Dedifferentiated amniotic fluid mesenchymal stem cell (primary cell): ENCODE measurements around the gene GPANK1.
A peak's percentile ranks its signal among the peaks of the same experiment; 100 is the strongest.
"Not testable (repeated sequence)": the region's sequence is repeated elsewhere in the genome, so short reads cannot be mapped to it uniquely, and the experiment has no call there.

Experiments
- DNase-seq: peaks from one replicate; pipeline ENCODE4 v3.0.0-alpha.2; 2016; ENCODE audit errors: extremely low spot score

The GPANK1 gene

DNA sequence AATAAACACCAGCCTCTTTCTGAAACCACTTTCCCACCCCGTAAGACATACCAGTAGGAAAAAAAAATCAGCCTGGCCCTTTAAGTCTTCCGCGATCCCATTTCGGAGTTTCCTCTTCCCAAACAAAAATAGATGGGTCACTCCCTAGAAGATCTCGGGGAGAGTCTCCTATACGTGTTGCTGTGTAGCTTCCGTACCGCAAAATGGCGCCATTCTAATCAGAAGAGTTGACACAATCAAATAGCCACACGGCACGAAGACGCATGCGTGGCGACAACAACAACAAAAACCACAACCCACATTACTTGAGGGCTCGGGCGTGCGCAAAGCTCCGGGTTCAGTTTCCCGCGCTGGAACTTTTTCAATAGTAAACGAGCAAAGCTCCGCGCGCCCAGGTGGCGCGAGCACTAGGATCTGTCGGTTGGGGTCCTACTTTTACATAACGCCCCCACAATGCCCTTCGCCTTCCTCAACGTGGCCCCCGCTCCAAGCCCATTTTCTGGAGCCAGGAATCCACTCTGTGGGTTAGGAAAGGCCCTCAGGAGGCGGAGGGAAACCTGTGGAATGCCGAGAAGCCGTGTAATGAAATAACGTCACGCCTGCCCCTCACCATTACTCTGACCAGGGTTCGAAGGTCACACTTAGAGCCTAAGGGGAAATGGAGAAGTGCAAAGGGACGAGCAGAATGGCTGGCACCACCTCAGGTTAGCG lies at the start of gene GPANK1:
GPANK1 (minus strand) TSS at position 208 of the 711 bp plus-strand sequence. CDS start 519 bp downstream, outside the sequence.
- peak; percentile 94 for DNase-seq

DNA sequence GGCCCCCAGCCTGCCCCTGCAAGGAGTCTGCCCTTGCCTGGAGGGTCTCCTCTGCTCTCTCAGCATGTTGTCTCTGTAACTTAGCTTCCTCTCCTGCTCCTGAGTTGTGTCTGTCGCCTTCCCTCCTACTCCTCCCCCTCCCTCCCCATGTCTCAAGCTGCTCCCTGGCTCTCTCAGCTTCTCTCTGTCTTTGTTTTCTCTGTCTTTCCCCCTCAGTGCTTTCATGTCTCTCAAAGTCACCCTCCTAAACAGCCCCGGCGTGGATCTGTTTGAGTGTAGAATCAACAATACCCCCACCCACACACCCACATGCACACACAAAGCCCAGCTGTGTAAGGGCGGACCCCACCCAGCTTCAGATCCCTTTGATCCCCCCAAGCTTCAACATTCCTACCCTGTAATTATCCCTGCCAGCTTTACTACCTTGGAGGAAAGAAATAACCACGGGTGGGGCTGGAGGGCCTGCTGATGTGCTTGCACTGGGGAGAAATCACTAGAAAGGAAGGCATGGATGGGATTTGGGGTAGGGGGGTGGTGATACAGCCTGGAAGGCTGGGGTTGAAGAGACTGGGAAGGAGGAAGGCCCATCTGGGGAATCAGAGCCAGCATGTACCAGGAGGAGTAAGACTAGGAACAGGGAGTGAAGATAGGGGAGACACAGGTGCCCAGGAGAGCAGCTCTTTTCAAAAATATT lies 49.3 kb upstream of the GPANK1 start:
- no peak for DNase-seq

DNA sequence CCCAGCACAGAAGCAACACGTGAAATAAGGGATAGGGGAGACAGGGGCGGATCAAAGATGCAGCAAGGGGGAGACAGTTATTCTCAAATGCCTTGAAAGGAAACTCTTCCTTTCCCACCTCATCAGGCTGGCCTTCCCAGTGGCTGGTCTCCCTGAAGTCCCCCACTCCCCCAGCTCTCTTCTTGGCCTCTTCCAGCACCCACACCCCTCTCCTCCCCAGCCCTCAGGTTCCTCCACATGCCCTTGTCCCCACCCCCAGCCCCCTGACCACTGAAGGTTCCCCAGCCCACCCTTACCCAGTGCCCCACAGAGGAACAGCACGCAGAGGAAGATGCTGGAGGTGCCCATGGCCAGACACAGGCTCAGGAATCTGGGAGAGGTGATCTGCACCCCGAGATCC lies 48.7 kb upstream of the GPANK1 start:
- no peak for DNase-seq

DNA sequence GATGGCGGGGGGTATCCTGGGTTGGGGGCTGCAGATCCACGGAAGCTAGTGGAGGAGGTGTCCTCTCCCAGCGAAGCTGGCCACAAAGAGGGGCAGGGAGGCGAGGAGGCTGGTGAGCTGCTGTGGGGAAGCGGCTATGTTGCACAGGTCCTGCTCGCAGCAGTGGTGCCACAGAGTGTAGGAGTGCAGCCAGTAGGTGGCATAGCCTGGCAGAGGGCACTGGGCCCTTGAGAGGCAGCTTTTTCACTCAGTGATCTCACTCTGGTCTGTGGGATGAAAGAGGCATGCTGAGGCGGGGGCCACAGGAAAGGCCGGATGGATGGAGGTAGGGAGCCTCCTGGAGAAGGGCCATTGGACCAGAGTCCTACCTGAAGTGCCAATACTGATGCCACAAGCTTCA lies 47.5 kb upstream of the GPANK1 start:
- no peak for DNase-seq

DNA sequence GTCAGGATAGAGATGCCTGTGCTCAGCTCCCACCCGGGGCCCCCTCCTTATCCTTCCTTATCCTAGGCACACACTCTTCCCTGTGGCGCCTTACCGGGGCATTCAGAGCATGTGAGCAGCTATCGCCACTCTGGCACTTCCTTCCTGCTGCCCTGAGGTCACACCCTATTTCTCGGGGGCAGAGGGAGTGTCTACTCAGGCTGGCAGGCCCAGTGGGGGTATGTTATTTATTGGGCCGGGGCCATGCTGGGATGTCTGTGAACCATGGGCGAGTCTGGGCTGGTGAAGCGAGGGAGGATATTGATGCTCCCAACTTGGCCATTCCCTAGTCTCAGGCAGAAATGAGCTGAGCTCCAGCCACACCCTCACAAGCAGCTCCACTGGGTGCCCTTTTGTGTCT lies 46.4 kb upstream of the GPANK1 start:
- no peak for DNase-seq

DNA sequence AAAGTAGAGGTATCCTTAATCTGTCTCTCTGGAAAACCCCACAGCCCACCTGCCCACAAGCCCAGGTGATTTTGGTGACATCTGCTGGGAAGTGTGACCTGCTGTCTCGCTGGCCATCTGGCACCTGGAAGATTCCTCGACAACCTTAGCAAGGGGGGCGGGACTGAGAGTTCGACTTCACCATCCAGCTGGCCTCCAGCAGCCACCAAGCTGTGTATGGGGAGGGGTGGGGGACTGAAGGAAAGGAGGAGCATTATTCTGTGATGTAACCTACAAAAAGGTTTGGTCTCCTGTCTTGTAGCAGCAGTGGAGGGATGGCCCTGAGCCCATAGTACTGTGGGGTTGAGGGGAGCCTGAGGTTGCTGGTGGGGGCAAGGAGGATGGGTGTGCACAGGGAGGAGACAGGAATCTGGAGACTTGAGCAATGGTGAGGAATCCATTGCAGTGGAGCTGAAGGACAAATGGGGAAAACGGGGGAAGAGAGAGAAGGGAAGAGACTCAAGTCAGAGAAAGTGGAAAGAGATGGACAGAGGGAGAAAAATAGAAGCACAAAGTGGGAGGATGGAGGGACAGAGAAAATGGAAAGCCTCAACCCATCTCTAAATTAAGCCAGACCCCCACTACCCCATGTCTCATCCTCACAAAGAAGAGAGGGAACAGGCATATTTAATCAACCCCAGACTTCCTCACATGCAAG lies 45.9 kb upstream of the GPANK1 start:
- DNase-seq: no peak

DNA sequence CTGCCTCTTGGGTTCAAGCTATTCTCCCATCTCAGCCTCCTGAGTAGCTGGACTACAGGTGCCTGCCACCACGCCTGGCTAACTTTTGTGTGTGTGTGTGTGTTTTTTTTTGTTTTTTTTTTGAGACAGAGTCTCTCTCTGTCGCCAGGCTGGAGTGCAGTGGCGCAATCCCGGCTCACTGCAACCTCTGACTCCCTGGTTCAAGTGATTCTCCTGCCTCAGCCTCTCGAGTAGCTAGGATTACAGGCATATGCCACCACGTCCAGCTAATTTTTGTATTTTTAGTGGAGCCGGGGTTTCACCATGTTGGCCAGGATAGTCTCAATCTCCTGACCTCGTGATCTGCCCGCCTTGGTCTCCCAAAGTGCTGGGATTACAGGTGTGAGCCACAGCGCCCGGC lies 44.4 kb upstream of the GPANK1 start:
- DNase-seq: not testable (repeated sequence)

DNA sequence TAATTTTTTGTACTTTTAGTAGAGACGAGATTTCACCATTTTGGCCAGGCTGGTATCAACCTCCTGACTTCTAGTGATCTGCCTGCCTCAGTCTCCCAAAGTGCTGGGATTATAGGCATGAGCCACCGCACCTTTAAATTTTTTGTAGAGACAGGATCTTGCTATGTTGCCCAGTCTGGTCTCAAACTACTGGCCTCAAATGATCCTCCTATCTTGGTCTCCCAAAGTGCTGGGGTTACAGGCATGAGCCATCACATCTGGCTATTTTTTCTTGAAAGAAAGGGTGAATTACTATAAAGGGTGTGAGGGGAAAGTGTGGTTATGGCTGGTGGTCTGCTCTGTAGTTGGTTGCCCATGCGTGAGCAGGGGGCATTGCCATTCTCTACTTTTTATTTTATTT lies 43.4 kb upstream of the GPANK1 start:
- DNase-seq: no peak

DNA sequence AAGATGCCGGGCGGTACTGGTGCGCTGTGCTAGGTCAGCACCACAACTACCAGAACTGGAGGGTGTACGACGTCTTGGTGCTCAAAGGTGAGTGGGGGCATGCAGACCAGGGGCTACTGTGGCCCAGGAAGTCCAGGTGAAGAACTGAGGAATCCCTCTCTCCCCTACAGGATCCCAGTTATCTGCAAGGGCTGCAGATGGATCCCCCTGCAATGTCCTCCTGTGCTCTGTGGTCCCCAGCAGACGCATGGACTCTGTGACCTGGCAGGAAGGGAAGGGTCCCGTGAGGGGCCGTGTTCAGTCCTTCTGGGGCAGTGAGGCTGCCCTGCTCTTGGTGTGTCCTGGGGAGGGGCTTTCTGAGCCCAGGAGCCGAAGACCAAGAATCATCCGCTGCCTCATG lies 42.9 kb upstream of the GPANK1 start:
- no peak for DNase-seq

DNA sequence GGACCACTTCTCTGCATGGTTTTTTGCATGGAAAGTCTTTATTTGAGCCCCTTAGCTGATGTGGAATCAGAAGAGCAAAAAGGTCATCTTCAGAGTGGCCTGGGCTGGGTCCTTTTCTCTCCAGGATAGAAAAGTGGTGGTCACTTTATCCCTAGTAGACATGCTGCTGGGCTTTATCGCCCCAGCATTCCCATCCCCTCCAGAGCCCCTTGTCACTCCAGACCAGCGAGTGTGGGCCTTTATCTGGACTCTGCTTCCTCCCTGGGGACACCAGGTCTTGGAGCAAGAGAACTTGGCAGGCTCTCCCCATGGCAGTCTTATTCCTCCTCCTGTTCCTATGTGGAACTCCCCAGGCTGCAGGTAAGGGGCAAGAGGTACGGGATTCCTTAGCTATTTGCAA lies 41.8 kb upstream of the GPANK1 start, which contains the start of gene LY6G6F:
LY6G6F (plus strand) TSS at position 268 of the 400 bp plus-strand sequence; CDS start at position 309, 41 bp downstream.
- no peak for DNase-seq

DNA sequence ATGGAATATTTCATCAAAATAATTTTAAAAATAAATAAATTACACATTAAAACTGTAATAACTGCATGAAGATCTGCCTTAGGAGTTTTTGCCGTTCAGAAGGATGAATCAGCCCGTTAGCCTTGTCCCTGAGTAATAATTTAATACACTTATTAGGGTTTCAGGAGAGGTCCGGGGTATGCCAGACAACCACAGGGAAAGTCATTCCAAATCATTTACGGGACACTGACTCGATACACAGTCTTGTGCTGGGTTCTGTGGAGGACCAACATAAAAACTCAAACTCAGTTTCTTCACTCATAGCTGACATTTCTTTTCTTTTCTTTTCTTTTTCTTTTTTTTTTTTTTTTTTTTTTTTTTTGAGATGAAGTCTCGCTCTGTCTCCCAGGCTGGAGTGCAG lies 41.1 kb upstream of the GPANK1 start:
- DNase-seq: no peak

DNA sequence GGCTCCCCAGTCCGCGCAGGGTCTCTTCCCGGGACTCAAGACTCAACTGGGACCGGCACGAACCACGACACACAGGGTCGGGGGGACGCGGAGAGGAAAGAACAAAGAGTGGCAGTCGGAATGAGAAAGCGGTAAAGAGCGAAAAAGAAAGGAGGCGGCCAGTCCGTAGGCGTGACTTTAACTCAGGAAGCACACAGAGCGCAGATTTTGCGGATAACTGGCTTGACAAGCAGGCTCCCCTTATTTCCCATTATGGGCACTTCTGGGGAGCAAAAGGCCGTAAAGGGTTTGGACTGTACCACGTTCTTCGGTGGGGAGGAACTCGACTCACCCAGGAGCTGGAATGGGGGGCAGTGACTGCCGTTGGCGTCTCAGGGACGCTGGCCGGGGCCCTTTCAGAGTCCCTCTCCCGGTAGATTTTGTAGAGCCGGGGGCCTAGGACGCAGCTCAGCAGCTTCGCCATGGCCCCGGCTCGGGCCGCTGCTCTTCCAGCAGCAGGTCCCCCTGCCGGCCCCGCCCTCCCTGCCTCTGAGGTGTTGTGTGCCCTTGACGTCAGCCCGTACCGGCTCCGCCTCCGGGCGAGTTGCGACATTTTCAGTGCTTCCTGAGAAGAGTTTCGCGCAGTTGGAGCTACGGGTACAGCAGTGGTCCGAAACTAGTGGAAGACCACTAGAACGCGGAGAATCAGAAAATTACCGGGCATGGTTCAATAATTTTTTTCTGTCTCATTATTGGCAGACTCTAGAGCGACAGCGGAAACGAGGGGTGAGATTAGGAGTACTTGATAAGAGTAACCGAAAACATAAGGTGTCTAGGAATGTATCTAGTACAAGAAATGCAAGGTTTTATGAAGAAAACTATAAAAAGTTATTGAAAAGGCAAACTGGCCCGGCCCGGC lies 38.3 kb upstream of the GPANK1 start, which contains the start of gene ABHD16A:
ABHD16A (minus strand) TSS at position 506 of the 898 bp plus-strand sequence; CDS start at position 463, 43 bp downstream.
- peak; percentile 97 for DNase-seq

DNA sequence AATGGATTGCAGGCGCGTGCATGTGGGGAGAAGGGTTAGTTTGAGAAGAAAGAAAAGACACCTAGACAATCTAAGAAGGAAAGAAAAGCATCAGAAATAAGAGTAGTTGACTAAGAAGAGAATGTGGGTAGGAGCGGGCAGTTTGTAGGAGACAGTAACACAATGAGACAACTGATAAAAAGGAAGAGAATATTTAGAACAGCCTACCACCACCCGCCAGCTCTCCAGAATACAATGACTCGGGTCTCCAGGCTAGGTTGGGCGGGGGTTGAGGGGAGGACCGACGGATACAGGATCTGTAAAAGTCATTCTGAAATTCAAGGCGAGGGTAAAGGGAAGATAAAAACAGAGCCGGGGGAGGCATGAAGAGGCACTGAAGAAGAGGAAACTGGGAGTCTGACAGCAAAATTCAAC lies 37.6 kb upstream of the GPANK1 start:
- DNase-seq: no peak

DNA sequence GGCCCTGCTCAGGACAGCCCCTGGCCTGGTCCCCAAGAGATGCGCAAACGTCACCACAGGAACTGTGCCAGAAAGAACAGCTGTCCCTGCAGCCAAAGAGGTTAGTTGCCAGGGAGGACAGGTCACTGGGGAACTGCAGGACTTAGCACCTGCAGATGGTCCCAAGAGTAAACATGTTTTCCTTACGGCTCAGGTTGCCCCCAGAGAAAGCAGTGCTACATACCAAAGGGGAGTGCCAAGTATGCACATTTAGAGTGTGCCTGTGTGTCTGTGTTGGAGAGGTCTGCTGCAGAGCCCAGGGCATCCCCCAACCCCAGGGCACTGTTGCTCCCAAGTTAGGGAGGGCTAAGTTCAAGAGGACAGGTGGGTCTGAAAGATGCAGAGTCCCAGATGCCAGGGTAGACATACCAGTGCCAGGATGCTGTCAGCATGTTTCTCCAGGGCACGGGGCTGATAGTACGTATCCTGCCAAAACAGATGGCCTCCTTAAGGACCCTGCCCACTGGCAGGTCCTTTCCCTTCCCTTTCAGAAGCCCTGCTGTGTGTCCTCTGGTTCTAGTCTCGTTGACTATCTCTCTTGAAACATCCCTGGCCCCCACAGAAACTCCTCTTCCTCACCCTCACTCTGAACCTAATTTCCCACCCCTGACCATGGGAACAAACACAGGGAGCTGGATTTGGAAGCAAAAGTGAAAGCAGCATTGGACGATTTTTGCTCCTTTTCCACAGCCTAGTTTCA lies 37.0 kb upstream of the GPANK1 start:
- DNase-seq: no peak

DNA sequence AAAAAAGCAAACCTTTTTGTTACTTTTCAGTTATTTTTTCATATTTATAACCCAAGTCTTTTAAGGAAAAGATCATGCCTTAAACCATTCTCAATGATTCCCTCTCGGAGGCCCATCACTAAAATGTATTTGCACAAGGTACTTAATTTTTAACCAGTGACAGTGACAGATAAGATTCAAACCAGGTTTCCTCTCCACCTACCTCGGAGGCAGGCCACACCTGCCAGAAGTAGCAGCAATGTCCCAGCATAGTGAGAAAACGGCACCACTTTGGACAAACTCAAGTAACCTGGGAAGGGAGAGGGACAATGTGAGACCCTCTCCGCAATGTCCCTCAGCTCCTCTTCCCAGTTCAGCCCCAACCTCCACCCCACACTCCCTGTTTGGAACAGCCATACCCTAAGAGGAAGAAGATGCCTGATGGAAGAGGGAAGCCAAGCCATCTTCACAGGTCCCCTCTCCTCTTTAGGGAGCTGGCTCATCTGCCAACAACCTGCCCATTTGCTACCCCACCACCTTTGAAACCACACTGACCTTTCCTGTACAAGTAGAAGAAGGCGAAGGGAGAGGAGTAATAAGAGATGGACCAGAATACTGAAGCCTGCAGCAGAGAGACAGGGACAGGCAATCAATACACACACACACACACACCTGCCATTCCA lies 36.1 kb upstream of the GPANK1 start:
- DNase-seq: no peak

DNA sequence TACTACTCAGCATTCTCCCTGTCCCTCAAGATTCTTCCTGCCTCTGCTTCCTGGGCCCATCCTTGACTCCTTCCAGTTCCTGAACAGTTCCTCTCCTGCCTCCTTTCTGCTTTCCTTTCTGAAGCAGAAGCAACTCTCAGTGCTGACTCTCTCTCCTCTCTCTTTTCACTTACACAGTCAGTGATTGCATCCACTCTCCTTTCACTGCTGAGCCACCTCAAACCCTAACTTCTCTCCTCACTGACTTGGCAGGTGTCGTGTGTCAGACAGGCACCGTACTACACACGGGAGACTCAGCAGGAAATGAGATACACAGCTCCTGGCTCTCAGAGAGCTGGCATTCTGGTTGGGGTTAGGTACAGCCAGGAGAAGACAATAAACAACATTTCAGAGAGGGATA lies 32.8 kb upstream of the GPANK1 start:
- no peak for DNase-seq

DNA sequence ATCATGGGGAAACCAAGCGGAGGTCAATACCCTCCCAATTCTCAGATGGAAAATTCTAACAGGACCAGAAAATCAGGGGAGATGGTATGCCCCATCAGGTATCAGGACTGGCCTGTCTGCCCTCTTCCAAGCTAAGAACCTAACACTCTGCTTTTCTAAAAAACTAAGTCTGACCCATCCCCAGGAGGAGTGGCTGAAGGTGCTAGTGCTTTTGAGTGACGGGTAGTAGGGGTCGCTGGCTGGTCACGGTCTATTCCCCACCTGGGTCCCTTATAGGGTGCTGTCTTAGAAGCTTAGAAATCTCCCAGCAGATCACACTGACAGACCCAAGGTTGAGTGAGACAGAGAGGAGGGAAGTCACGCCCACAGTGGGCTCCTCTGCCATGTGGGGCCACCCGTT lies 28.7 kb upstream of the GPANK1 start:
- DNase-seq: no peak

DNA sequence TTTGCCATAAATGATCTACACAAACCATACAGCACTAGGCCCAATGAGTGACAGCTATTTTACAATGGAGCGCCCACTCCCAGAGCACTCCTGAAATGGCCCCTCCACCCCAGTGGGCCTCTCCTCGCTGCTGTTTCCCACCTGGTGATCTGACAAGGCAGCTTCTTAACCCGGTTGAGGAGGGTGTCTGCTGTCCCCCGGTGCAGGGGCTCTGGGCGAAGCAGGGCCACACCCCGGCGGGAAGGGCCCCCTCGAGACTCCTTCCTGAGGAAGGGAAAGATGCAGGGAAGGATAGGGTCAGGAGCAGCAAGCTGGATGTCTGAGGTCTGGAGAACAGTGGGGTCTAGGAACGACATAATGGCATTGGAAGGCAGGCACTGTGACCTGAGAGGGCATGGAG lies 28.1 kb upstream of the GPANK1 start:
- no peak for DNase-seq

DNA sequence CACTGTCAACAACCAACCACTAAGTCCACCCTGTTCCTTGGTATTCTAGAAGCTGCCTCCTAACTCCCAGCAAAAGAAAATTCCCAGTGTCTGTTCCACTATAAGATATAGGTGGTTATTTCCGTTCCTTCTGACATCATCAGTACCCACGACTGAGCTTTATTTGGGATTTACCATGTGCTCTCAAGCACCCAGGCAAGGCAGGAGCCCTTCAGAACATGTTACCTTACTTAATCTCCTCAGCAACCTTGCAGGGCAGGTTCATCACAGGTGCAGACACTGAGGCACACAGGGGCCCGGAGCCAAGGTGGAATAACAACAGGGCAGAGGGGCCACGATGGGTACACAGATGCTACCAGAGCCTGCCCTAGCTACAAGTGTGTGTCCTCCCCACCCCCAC lies 27.6 kb upstream of the GPANK1 start:
- DNase-seq: no peak

DNA sequence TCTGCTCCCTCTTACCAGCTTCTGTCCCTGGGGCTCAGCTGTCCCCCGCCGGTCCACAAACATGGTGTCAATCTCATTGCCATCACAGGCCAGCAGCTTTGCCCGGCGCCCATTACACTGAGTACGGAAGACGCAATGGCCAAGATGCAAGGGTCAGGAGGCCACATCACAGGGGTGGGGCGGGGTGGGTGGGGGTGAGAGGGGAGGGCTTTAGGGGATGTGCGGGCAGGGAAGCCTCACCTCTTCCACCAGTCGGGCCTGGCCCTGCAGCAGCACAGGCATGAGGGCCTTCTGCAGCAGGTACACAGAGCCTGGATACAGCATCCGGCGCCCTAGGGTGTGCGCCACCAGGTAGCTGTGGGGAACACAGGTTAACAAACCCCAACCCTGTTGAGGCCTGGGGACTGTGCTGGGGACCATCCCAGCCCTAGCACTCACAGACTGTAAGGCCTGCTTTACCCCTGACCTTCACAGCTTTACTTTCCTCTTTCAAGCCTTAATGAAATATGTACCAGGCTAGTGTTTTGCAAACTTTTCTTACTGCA lies 26.8 kb upstream of the GPANK1 start:
- no peak for DNase-seq
